WTC11 (cell line): ENCODE measurements around the gene CGRRF1.

Source experiments
- NR3C1 ChIP-seq: sonication (generic); formaldehyde crosslinking; conservative IDR thresholded peaks from 2 replicates; pipeline ENCODE4 v1.8.1; 2023; ENCODE audit warnings: low read depth, mild to moderate bottlenecking, missing genetic modification reagents
- TCF7 ChIP-seq: sonication (generic); formaldehyde crosslinking; IDR thresholded peaks from 2 replicates; pipeline ENCODE4 v1.8.0; 2022; ENCODE audit warnings: mild to moderate bottlenecking, low read depth, missing genetic modification reagents, moderate library complexity
- TEAD4 ChIP-seq: sonication (generic); formaldehyde crosslinking; IDR thresholded peaks from 2 replicates; pipeline ENCODE4 v1.8.0; 2022; ENCODE audit warnings: mild to moderate bottlenecking, missing genetic modification reagents
- TF ChIP-seq, protein P1 (sequence below): fragments of 200-600 bp; IDR thresholded peaks from 2 replicates; pipeline ENCODE4 v1.8.0; 2022; ENCODE audit warnings: antibody characterized with exemption
- TF ChIP-seq, protein P2 (sequence below): sonication (generic); formaldehyde crosslinking; IDR thresholded peaks from 2 replicates; pipeline ENCODE4 v1.8.0; 2022; ENCODE audit warnings: mild to moderate bottlenecking, missing genetic modification reagents
- TF ChIP-seq, protein P3 (sequence below): sonication (generic); formaldehyde crosslinking; IDR thresholded peaks from 2 replicates; pipeline ENCODE4 v1.8.0; 2022; ENCODE audit warnings: mild to moderate bottlenecking, missing genetic modification reagents
- TF ChIP-seq, protein P4 (sequence below): sonication (generic); formaldehyde crosslinking; IDR thresholded peaks from 2 replicates; pipeline ENCODE4 v1.8.1; 2022; ENCODE audit warnings: low read depth, missing genetic modification reagents, borderline replicate concordance
- TF ChIP-seq, protein P5 (sequence below): fragments of 250-450 bp; sonication (Bioruptor Pico); IDR thresholded peaks from 2 replicates; pipeline ENCODE4 v1.9.0; 2021; ENCODE audit warnings: mild to moderate bottlenecking
- TF ChIP-seq, protein P6 (sequence below): sonication (generic); formaldehyde crosslinking; conservative IDR thresholded peaks from 2 replicates; pipeline ENCODE4 v1.8.1; 2022; ENCODE audit warnings: mild to moderate bottlenecking, missing genetic modification reagents

DNA sequence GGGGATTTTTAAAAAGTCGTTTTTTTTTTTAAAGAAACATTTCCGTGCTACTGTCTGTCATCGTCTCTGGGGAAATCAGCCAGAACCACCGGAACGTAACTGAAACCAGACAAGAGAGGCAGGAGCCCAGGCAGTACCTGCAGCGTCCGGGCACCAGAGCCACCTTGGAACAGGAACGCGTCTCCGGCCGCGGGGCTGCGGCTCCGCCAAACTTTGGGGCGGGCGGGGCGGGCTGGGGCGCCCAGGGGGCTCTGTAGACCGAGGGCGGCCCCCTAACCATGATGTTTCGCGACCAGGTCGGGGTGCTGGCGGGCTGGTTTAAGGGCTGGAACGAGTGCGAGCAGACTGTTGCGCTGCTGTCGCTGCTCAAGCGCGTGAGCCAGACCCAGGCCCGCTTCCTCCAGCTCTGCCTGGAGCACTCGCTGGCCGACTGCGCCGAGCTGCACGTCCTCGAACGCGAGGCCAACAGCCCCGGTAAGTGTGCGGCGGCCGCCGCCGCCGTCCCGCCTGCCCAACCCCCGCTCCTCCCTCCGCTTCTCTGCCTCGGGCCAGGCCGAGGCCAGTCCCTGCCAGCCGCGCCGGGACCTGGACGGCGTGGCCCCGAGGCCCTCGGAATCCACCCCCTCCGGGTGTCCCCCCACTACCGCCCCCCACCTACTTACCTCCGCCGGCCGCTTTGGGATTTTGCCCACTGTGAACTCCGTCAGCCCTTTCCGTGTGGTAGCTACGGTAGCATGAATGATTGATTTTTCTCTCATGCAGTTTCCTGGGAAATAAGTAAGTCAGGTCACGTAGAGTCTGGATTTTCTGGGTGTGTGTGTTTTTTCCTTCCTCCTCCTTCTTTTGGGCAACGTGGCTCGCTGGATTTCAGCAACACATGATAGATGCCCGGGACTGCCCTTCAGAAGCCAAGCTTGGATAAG is 58.2 kb downstream of the CGRRF1 start:
- TF ChIP-seq, protein P1, sequence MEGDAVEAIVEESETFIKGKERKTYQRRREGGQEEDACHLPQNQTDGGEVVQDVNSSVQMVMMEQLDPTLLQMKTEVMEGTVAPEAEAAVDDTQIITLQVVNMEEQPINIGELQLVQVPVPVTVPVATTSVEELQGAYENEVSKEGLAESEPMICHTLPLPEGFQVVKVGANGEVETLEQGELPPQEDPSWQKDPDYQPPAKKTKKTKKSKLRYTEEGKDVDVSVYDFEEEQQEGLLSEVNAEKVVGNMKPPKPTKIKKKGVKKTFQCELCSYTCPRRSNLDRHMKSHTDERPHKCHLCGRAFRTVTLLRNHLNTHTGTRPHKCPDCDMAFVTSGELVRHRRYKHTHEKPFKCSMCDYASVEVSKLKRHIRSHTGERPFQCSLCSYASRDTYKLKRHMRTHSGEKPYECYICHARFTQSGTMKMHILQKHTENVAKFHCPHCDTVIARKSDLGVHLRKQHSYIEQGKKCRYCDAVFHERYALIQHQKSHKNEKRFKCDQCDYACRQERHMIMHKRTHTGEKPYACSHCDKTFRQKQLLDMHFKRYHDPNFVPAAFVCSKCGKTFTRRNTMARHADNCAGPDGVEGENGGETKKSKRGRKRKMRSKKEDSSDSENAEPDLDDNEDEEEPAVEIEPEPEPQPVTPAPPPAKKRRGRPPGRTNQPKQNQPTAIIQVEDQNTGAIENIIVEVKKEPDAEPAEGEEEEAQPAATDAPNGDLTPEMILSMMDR, result no peak
- no peak for TF ChIP-seq TCF7 (CRISPR knock-in tag)
- TF ChIP-seq, protein P2, sequence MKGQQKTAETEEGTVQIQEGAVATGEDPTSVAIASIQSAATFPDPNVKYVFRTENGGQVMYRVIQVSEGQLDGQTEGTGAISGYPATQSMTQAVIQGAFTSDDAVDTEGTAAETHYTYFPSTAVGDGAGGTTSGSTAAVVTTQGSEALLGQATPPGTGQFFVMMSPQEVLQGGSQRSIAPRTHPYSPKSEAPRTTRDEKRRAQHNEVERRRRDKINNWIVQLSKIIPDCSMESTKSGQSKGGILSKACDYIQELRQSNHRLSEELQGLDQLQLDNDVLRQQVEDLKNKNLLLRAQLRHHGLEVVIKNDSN (CRISPR knock-in tag), result no peak
- TF ChIP-seq, protein P3, sequence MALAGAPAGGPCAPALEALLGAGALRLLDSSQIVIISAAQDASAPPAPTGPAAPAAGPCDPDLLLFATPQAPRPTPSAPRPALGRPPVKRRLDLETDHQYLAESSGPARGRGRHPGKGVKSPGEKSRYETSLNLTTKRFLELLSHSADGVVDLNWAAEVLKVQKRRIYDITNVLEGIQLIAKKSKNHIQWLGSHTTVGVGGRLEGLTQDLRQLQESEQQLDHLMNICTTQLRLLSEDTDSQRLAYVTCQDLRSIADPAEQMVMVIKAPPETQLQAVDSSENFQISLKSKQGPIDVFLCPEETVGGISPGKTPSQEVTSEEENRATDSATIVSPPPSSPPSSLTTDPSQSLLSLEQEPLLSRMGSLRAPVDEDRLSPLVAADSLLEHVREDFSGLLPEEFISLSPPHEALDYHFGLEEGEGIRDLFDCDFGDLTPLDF (CRISPR knock-in tag), result no peak
- TF ChIP-seq NR3C1, result no peak
- TF ChIP-seq, protein P4, sequence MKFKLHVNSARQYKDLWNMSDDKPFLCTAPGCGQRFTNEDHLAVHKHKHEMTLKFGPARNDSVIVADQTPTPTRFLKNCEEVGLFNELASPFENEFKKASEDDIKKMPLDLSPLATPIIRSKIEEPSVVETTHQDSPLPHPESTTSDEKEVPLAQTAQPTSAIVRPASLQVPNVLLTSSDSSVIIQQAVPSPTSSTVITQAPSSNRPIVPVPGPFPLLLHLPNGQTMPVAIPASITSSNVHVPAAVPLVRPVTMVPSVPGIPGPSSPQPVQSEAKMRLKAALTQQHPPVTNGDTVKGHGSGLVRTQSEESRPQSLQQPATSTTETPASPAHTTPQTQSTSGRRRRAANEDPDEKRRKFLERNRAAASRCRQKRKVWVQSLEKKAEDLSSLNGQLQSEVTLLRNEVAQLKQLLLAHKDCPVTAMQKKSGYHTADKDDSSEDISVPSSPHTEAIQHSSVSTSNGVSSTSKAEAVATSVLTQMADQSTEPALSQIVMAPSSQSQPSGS, result no peak
- TF ChIP-seq, protein P5, sequence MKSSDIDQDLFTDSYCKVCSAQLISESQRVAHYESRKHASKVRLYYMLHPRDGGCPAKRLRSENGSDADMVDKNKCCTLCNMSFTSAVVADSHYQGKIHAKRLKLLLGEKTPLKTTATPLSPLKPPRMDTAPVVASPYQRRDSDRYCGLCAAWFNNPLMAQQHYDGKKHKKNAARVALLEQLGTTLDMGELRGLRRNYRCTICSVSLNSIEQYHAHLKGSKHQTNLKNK (CRISPR knock-in tag), result no peak
- TF ChIP-seq, protein P6, sequence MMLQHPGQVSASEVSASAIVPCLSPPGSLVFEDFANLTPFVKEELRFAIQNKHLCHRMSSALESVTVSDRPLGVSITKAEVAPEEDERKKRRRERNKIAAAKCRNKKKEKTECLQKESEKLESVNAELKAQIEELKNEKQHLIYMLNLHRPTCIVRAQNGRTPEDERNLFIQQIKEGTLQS (CRISPR knock-in tag), result no peak
- TF ChIP-seq TEAD4 (CRISPR knock-in tag), result no peak
